ENCODE measurements around the gene EMSY.

DNA sequence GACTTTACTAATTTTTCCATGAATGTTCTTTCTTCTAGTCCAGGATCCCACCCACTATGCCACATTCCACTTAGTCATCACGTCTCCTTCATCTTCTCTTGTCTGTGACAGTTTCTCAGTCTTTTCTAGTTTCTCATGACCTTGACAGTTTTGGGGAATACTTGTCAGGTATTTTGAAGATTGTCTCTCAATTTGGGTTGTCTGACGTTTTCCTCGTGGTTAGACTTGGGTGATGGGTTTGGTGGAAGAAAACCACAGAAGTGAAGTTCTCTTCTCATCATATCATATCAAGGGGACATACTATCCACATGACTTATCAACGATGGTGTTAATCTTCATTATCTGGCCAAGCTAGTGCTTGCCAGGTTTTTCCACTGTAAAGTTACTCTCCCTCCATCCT is 123.3 kb downstream of the EMSY start:
- TF ChIP-seq EP300 (conservative IDR thresholded peaks at IDR 0.05; ENCODE audit: poor library complexity, severe bottlenecking), result no peak
- TF ChIP-seq EZH2 (IDR thresholded peaks at IDR 0.05; ENCODE audit: borderline replicate concordance, insufficient read depth, low read length, poor library complexity, severe bottlenecking), result no peak
- TF ChIP-seq, protein P1, sequence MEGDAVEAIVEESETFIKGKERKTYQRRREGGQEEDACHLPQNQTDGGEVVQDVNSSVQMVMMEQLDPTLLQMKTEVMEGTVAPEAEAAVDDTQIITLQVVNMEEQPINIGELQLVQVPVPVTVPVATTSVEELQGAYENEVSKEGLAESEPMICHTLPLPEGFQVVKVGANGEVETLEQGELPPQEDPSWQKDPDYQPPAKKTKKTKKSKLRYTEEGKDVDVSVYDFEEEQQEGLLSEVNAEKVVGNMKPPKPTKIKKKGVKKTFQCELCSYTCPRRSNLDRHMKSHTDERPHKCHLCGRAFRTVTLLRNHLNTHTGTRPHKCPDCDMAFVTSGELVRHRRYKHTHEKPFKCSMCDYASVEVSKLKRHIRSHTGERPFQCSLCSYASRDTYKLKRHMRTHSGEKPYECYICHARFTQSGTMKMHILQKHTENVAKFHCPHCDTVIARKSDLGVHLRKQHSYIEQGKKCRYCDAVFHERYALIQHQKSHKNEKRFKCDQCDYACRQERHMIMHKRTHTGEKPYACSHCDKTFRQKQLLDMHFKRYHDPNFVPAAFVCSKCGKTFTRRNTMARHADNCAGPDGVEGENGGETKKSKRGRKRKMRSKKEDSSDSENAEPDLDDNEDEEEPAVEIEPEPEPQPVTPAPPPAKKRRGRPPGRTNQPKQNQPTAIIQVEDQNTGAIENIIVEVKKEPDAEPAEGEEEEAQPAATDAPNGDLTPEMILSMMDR (IDR thresholded peaks at IDR 0.05; ENCODE audit: poor library complexity, severe bottlenecking), result no peak
- no peak for TF ChIP-seq POLR2AphosphoS5 (IDR thresholded peaks at IDR 0.05)
- no peak for TF ChIP-seq SMC3 (conservative IDR thresholded peaks at IDR 0.05; ENCODE audit: poor library complexity)
- no peak for TF ChIP-seq RAD21 (conservative IDR thresholded peaks at IDR 0.05)
- TF ChIP-seq TAF1 (IDR thresholded peaks at IDR 0.05; ENCODE audit: low read depth), result no peak
